ENCODE results near the gene CYP2R1. TPM values are rescaled to one million over a fixed set of nuclear protein-coding genes. Genes with fewer than 3 reads are reported as not detected.

CYP2R1 gene
- total and polyA plus RNA-seq, 2 donors (not counting 3 experiments of a cell fraction or from before 2014, with no cell fraction given) = 5.8 to 8.0 TPM

DNA sequence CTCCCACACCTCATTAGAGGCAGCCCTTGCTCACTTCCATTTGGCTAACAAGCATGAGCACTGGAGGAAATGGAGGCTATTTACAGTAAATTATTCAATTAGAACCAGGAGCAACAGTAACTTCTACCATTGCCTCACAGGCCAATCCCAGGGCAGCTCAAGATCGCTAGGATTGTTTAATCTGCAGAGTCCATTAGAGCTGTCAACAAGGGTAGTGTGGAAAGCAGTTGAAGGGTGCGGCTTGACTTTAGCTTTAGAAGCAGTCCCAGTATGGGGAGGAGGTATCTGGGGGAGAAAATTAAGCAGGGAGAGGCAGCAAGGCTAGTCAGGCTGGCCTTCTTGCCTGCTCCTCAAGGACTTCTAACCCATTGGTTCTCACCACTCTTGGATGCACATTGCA, 38.3 kb upstream of the CYP2R1 start:
- no peak overlapping the region for H3K9ac ChIP-seq (replicated peaks; ENCODE audit: extremely low read depth, insufficient read depth, low read length)
- dilution Hi-C loops (cut with MboI; ENCODE audit: extremely low pct_ligation_motif_present, low sequenced_read_pairs) = no loop called here
- no peaks in the 10 kb centered on the region for H3K4me1 ChIP-seq (ENCODE audit: control insufficient read depth, extremely low read depth, insufficient read depth, low read length)
- ChIA-PET CTCF (no interaction called here), POLR2A (no interaction called here)
- DNase-seq (ENCODE audit: low read depth, low spot score) (no peak), FAIRE-seq (no peak)
- TF ChIP-seq GATA2 (IDR thresholded peaks at IDR 0.05; ENCODE audit: insufficient read depth, insufficient read length, low read depth, low read length) (no peak), POLR2A (IDR thresholded peaks at IDR 0.05; ENCODE audit: low read depth, low read length) (no peak), POLR2AphosphoS5 (IDR thresholded peaks at IDR 0.05; ENCODE audit: insufficient read depth, low read depth, low read length) (no peak)
- H3K4me3 ChIP-seq (replicated peaks in 1 of 3; ENCODE audit: insufficient read depth in 1 of 3, low read depth in 1 of 3, low read length in 3 of 3) = no peak overlapping the region
- no peak overlapping the region for H3K4me2 ChIP-seq (ENCODE audit: insufficient read depth, low read length)
- no peaks in the 10 kb centered on the region for H3K79me2 ChIP-seq (ENCODE audit: control insufficient read depth, insufficient read depth, low read length)
- BruUV-seq (replicated peaks) = no TSS peak
- no peaks in the 10 kb centered on the region for H3K9me3 ChIP-seq (replicated peaks; ENCODE audit: control insufficient read depth, insufficient read depth, low read length)
- no peaks in the 10 kb centered on the region for H3K27me3 ChIP-seq (ENCODE audit: control insufficient read depth in 2 of 2, insufficient read depth in 2 of 2, low read length in 2 of 2)
- no peaks in the 10 kb centered on the region for H3K9me1 ChIP-seq (replicated peaks; ENCODE audit: control insufficient read depth, extremely low read depth, insufficient read depth, low read length)
- H3K27ac ChIP-seq (ENCODE audit: insufficient read depth, low read depth, low read length) = no peak overlapping the region
- H3K36me3 ChIP-seq (ENCODE audit: control insufficient read depth in 2 of 2, extremely low read depth in 1 of 2, insufficient read depth in 2 of 2, low read length in 2 of 2) = no peaks in the 10 kb centered on the region
- H2AFZ ChIP-seq (ENCODE audit: low read depth, low read length) = no peak overlapping the region
- H4K20me1 ChIP-seq (replicated peaks; ENCODE audit: control insufficient read depth, extremely low read depth, insufficient read depth, low read length) = no peaks in the 10 kb centered on the region
- intact Hi-C loops (cut with micrococcal nuclease) = no loop called here

DNA sequence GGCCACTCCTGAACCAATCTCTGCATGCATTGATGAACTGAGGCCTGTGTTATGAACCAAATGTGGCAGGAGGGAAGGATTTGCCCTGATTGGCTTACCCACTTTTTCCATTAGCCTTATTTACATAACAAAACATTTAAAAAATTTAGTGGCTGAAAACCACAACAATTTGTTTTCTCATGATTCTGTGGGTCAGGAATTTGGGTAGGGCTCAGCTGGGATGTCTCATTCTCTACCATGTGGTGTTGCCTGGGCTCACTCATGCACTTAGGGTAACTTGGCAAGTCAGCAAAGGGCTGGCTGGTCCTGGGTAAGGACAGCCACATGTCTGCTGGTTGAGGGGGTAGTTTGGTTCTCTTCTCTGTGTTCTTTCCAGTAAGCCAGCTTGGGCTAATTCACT, 35.1 kb upstream of the CYP2R1 start:
- FAIRE-seq (no peak), DNase-seq (ENCODE audit: low read depth, low spot score) (no peak)
- no TSS peak for BruUV-seq (replicated peaks)
- Histone ChIP-seq H3K4me3 (replicated peaks in 1 of 3; ENCODE audit: insufficient read depth in 1 of 3, low read depth in 1 of 3, low read length in 3 of 3) (no peak overlapping the region), H3K4me1 (ENCODE audit: control insufficient read depth, extremely low read depth, insufficient read depth, low read length) (no peaks in the 10 kb centered on the region), H2AFZ (ENCODE audit: low read depth, low read length) (no peak overlapping the region), H4K20me1 (replicated peaks; ENCODE audit: control insufficient read depth, extremely low read depth, insufficient read depth, low read length) (no peaks in the 10 kb centered on the region), H3K9me1 (replicated peaks; ENCODE audit: control insufficient read depth, extremely low read depth, insufficient read depth, low read length) (no peaks in the 10 kb centered on the region), H3K27me3 (ENCODE audit: control insufficient read depth in 2 of 2, insufficient read depth in 2 of 2, low read length in 2 of 2) (no peaks in the 10 kb centered on the region), H3K27ac (ENCODE audit: insufficient read depth, low read depth, low read length) (no peak overlapping the region), H3K79me2 (ENCODE audit: control insufficient read depth, insufficient read depth, low read length) (no peaks in the 10 kb centered on the region), H3K9ac (replicated peaks; ENCODE audit: extremely low read depth, insufficient read depth, low read length) (no peak overlapping the region), H3K9me3 (replicated peaks; ENCODE audit: control insufficient read depth, insufficient read depth, low read length) (no peaks in the 10 kb centered on the region), H3K4me2 (ENCODE audit: insufficient read depth, low read length) (no peak overlapping the region), H3K36me3 (ENCODE audit: control insufficient read depth in 2 of 2, extremely low read depth in 1 of 2, insufficient read depth in 2 of 2, low read length in 2 of 2) (no peaks in the 10 kb centered on the region)
- CTCF ChIA-PET = interaction anchor here (0.7 kb wide), 1 partner anchor 19 kb away, joined by 3 read pairs; no protein-coding TSS in a partner anchor
- POLR2A ChIA-PET = no interaction called here
- intact Hi-C loops (cut with micrococcal nuclease) (no loop called here), dilution Hi-C loops (cut with MboI; ENCODE audit: extremely low pct_ligation_motif_present, low sequenced_read_pairs) (no loop called here)
- TF ChIP-seq MYC (IDR thresholded peaks at IDR 0.05; ENCODE audit: low read depth, low read length) = no peak
- TF ChIP-seq, protein P1, sequence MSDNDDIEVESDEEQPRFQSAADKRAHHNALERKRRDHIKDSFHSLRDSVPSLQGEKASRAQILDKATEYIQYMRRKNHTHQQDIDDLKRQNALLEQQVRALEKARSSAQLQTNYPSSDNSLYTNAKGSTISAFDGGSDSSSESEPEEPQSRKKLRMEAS (IDR thresholded peaks at IDR 0.05; ENCODE audit: insufficient read depth, insufficient read length) = no peak
- TF ChIP-seq FOS (IDR thresholded peaks at IDR 0.05; ENCODE audit: borderline replicate concordance, insufficient read depth, low read length) = no peak
- no peak for TF ChIP-seq EZH2 (IDR thresholded peaks at IDR 0.05; ENCODE audit: borderline replicate concordance, low read depth, low read length, severe bottlenecking)
- TF ChIP-seq POLR2AphosphoS5 (IDR thresholded peaks at IDR 0.05; ENCODE audit: insufficient read depth, low read depth, low read length) = no peak
- TF ChIP-seq CTCF (IDR thresholded peaks at IDR 0.05; ENCODE audit: extremely low read depth in 1 of 2, insufficient read depth in 1 of 2, low read depth in 1 of 2, low read length in 2 of 2) = no peak
- no peak for TF ChIP-seq GATA2 (IDR thresholded peaks at IDR 0.05; ENCODE audit: insufficient read depth, insufficient read length, low read depth, low read length)
- TF ChIP-seq POLR2A (IDR thresholded peaks at IDR 0.05; ENCODE audit: low read depth, low read length) = no peak
- TF ChIP-seq JUN (IDR thresholded peaks at IDR 0.05; ENCODE audit: borderline replicate concordance, insufficient read depth, insufficient read length, low read depth) = no peak
